NCI-H1930 (cell line): ENCODE measurements around the gene FAM168B.

Source experiments
- DNase-seq, 2 experiments: peaks; one replicate each; lab custom pipeline; 2025; lab: John Stamatoyannopoulos, UW

FAM168B gene

DNA sequence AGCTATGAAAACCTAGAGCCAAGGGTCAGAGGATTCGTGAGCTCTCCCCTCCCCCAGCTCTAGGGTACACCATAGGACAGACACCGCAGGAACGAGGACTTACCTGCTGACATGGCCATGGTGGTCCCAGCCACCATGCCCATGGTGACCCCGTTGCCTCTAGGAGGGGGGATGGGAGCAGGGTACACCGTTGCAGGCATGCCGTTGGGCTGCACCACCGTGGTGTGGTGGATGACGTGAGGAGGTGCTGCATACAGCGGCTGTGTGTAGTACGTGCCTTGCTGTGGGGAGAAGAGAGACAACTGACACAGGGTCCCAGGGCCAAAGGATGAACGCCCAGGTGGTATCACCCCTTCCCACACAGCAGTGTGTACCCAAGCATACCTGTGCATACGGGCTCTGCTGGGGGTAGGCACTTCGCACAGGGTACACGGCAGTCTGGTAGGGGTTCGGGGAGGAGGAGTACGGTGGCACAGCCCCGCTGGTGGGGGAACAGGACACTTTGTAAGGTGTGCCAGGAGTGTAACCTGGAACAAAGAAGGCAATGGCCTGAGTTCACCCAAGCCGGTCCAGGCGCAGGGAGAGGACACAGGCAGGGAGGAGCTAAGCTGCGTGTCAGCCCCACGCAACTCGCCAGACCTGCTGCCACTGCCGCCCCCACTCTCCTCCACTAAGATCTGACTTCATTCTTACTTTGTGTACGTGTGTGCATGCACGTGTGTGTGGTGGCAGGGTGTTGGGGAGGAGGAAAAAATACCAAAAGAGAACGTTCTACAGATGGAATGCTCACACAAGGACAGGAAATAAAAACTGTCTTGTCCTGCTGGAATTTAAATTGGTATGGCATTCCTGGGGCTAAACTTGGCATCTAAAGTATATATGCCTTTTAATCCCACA is 37.8 kb downstream of the FAM168B start:
- DNase-seq = no peak

DNA sequence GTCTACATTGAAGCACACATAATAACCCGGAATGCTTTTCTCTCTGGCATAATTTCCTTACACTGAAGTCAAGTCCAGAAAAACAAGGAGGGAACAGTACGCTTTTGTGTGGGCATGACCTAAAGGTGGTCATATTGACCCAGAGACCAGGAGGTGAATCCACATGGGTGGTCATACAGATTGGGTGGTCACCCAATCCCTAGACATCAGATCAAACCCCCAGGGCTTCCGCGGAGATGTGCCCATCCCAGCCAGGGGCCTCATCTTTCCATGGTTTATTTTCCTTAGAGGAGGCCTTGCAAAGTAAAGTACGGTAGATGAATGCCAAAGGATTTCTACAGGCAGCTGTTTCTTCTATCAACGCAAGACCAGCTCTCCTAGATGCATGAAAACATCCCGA is 38.8 kb downstream of the FAM168B start:
- no peak for DNase-seq

DNA sequence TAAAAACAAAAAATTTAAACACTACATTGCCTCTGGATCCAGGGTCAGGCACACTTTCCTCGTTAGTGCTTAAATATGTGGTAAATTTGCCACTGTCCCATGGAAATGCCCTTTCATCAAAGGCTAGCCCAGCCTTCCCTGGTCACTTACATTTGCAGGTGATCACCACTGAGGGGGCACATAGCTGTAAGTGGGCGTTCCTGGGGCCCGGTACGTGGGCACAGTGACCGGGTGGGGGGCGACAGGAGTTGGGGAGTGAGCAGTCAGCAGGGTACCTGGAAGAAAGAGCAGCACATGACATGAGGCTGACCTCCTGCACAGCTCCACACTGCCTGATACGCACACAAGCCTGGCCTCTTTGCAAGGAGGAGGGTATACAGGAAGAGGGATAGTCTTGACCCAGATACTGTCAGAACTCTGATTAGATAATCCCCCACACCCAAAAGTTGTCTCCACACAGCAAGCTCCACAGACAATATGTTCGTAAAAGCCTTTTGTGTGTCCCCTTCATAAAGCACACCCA is 40.5 kb downstream of the FAM168B start:
- DNase-seq = no peak

DNA sequence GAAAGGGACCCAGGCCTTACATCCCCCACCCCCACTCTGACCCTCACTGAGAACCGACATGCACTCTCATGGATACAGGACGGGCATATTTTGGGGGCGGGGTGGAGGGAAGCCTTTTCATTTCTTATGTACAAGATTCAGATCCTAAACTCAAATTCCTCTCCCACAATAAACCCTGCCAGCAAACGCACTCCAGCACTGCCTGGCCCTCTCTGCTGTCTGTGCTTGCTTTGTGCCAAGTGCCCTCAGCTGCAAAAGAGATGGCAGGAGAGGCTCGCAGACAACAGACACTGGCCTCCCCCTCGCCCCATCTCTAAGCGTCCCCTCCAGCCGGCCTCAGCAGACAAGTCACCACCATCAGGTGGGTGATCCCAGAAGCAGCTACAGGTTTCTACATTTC is 42.4 kb downstream of the FAM168B start:
- no peak for DNase-seq

DNA sequence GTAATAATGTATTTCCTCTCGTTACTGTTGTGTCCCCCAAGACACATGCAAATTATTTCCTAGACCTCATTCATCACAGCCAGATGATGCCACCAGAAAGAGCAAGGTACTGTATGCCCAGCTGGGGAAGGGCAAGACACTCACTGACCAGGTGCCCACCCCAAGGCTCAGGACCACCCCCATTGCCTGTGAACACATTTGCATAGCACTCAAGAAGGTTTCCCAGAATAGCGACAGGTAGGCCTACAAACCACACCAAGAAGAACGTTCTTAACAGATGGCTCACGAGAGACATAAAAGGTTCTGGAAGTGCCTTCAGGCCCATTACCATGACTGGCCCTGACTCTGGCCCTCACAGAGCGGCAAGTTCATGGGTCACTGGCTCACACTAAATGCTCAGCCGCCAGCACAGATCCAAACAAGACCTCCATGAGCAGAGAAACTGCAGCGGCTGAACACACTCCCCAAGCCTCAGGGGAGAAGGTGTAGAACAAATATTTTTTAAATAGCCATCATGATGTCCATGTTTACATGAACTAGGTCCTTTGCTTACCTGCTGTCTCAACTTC is 44.0 kb downstream of the FAM168B start:
- DNase-seq = no peak

DNA sequence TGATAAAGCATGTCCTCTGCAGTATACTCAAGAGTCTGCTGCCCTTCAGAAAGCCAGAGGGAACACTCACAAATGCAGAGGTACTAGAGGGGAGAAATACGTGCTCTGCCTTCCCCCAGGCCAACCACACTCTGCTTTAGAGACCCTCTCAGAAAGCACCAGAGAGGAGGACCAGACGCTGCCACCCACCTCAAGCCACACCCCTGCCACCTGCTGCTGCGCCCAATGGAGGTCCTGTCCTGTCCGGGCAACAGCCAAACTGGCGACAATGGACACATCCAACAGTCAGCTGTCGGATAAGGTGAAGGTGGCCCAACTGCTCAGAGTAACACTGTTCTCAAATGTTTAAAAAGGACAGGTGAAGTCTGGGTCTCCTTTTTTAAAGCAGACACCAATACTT is 44.6 kb downstream of the FAM168B start:
- DNase-seq = no peak

DNA sequence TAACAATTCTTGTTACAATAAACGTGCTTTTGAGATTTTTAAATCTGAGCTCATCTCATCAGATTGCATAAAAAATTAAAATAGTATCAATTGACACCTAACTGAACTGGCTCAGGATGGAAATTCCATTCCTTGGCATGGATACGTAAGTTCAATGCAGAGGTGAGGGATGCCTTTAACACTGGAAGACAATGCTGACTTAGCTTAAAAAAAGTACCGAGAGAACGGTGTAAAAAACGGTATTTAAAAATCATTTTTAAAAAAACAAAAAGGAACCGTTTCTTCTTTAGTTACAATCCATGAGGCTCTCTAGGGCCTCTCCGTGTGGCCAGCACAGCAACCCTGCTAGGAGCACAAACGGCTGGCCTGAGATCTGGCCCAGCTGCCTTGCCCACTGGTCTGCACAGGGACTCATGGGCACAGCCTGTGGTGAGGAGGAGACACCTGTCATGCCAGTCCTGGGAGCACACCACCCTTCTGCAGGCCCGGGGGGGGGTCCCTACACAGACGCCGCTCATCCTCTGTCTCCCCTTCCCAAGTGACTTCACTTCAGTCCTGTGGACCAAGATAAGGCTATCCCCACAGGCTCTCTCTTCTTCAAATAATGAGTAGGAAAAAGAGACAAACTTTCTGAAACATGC is 45.2 kb downstream of the FAM168B start:
- DNase-seq = no peak

DNA sequence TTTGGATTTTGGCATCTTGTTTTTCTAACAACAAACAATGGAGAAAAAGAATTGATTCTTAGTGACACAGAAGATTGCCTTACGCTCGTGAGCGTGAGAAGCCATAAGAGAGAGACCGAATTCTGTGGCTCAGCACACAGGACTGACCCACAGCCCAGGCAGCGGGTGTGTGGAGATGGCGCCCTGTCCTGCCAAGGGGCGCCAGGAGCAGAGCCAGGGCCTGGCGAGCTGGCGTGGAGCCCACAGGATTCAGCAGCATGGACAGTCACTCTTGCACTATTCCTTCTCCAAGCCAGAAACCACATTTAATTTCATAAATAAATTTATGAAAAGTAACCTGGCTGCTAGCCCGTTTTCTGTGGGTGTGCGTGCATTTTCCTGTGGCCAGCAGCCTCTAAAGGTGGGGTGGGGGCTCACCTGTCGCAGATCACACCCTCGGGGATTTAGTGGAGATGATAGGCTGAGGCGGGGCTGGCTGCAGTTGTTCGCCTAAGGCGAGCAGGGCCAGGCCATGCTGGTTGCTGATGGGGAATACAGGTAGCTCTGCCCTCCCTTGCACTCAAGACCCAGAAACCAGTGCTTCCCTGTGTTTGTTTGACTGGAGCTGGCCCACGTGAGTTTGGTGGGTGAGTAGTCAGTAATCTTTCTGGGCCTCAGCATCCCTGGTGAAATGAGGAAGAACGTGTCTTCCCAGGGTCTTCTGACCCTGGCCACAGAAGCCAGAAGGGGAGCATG is 46.2 kb downstream of the FAM168B start:
- no peak for DNase-seq

DNA sequence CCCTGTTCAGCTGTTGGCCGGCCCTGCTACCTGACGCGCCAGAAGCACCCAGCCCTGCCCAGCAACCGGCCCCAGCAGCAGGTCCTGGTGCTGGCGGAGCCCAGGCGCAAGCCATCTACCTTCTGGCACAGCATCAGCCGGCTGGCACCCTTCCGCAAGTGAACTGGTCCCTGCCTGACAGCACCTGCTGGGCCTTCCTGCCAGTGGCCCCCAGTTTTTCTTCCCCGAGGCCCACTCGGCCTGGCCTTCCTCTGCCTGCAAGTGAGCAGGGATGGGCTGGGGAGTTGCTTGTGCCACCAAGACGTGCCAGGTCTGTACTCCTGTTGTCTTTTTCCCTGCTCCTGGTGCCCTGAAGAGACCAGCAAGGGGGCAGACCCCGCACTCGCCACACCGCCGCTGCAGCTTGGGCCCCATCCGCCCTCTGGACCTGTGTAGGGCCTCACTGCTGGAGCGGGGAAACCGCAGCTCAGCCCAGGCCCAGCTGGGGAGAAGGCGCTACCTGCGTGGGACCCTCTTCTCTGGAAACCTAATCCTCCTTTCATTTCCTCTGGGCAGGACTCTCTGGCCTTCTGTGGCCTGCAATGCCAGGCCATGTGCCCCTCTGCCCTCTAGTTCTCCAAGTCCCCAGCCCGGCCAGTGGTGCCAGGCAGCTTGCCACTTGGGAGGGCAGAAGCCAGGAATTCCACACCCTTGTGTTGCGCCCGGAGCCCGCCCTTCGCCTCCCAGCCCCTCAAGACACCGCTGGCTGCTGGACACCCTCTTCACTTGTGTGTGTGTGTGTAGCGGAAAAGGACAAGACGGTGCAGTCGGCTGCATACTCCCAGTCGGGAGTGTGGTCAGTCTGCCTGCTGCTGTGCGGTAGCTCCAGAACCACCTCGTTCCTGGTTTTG is 47.0 kb downstream of the FAM168B start:
- no peak for DNase-seq

DNA sequence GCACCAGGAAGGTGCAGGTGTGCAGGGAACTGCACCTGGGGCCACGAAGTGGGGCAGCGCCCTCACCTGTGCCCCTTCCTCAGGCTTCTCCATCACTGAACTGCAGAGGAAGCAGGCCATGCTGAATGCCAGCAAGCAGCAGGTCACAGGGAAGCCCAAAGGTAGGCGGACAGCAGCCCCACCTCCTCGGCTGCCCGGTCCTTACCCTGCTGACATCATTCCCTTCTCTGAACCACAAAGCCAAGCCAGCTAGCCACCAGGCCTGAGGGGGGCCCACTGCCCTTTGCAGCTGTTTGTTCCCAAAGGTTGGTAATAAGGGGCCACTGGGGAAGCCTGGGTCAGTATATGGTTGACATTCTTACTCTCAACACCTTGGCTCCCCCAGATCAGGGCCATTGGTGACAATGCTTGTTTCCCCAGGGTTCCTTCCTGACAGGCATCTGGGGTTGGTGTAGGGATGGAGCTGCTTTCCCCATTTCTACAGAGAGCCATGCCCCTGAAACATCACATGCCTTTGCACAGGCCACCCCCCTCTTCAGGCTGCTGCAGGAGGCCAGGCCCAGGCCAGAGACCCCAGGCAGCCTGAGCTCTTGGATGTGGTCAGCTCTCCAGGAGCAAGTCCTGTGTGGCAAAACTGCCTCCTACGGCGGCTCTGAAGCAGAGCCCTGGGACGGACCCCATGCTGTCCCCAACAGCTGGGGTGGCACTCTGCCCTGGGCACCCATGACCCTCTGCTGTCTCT is 47.8 kb downstream of the FAM168B start:
- DNase-seq = no peak

DNA sequence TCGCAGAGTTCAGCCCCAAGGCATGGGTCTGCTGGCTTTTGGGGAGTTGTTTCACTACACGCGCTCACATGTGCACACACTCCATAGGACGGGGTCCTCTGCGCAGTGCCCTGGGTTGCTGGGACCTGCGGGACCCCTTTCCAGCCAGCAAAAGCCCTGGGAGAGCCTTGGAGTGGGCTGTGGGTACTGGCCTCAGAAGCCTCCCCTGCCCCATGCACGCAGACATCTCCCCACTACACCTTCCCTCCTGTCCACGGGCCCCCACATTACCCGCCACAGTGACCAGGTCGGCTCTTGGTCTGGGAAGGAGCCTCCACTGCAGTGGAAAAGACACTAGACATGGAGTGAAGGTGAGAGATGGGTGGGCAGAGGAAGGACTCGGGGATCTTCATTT is 48.5 kb downstream of the FAM168B start:
- no peak for DNase-seq

DNA sequence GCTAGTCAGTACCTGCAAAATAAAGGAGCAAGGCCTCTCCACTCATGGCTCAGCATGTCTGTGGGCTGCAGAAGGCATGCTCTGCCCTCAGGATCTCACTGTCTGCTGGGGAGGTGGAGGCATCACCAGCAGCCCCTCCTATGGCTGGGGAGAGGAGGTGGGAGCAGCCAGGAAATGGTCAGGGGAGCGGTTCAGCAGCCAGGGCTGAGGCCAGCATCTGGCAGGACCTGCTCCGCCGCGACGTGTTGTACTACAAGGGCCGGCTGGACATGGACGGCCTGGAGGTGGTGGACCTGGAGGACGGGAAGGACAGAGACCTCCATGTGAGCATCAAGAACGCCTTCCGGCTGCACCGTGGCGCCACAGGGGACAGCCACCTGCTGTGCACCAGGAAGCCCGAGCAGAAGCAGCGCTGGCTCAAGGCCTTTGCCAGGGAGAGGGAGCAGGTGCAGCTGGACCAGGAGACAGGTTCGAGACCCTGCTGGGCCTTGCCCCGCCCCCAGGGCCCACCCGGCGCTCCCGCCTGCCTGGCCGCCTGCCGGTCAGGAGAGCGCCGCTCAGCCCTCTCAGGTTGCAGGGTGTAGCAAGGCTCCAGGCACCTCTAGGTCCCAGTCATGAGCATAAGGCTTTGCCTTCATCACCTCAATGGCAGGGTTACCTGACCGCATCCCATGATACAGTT is 49.0 kb downstream of the FAM168B start:
- DNase-seq = no peak

DNA sequence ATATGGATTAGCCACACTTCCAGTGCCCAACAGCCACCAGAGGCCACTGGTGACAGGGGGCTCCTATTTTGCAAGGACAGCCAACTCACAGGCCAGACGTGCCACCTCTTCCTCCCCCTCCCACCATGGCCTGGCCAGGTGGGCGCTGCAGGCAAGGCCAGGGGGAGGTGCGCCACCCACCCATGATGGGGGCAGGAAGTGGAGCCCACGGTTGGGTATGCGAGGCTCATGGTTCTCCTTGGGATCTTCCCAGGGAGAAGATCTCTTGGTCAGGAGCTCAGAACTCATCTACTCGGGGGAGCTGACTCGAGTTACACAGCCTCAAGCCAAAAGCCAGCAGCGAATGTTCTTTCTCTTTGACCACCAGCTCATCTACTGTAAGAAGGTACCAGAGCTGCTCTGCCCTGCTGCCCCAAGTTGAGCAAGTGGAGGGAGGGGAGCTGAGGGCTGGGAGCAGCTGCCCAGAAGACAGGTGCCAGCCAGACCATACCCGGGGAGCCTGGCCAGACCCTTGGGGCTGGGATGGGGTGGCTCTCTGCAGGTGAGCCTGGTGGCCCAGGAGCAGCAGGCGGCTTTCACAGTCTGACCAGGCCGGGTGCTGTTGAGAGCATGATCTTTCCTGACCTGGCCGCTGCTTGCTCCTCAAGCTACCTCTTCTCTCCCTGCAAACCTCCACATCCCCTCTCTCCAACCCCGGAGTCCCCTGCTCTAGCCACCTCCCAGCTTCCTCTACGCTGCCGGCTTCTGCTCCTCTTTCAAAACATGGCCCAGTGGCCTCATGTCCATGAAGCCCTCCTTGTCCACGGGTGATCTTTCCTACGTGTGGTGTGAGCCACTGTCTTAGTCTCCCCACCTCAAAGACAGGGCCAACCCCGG is 49.8 kb downstream of the FAM168B start:
- no peak for DNase-seq

DNA sequence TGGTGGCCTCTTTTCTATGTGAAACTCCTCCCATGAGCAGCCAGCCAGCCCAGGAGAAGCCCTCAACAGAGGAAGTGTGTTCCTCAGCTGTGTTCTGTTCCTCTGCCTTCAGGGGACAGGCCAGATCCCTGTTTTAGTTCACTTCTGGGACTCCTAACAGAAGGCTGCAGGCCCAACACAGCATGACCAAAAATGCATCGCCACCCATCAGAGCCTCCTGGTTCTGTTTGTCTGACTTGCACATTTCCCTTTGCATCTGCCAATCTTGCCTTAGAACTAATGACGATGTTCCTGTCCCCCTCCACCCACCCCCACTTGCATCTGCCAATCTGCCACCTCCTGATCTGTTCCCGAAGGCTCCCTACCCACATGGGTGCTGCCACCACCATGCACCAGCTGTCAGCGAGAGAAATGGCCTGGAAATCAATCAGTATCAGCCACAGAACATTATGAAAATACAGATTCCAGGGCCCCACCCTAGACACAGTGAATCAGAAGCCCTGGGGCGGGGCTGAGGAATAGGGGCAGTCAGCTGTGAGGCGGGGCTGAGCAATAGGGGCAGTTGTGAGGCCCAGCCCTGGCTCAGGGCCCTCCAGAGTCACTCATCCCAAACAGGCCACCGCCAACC is 51.0 kb downstream of the FAM168B start:
- no peak for DNase-seq

DNA sequence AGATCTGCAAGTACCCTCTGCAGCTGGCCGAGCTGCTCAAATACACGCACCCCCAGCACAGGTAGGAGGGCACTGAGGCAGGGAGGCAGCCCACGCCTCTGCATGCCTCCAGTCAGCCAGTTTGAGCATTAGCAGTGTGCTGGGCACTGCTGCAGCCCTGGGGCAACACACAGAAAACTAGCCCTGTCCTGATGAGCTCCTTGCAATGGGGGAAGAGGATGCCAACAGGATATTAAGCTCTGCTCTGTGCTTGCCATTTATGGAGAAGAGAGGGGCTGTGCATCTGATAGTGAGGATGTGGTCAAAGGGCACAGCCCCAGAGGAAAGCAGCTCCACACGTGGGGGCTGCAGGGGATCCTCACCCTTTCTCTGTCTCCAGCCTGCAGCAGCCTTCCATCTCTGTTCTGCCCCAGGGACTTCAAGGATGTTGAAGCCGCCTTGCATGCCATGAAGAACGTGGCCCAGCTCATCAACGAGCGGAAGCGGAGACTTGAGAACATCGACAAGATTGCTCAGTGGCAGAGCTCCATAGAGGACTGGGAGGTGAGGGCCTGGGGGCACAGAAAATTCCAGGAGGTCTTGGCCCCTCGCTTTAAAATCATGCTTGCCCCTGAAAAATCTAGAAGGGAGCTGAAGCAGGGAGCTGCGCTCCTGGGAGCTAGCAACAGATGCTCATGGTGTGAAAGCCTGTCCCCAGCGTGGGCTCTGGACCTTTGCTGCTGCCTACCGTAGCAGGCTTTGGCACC is 51.7 kb downstream of the FAM168B start:
- DNase-seq = no peak

DNA sequence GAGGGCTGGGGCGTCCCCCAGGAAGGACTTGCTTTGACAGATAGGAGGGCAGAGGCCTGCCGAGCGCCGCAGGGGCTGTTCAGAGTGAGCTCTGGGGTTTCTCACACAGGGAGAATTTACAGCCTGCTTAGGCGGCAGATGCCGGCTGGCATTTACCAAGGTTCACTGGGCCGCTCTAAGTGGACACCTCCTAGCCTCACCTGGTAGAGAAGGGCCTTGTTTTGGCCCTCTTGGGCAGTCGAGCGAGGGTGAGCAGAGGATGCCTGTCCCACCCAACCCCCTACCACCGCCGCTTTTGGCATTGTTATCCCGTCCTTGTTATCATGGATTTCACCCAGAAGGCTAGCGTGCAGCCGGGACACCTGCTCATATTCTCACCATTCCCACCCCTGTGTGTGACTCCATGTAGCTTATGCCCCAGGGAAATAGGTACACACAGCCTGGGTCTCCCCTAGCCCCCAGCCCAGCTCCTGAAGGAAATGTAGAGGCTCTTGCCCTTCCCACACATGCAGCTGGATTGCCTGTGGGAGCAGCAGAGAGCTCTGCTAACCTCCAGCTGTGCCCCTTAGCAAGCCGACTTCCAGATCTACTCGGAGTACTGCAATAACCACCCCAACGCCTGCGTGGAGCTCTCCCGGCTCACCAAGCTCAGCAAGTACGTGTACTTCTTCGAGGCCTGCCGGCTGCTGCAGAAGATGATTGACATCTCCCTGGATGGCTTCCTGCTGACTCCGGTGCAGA is 52.4 kb downstream of the FAM168B start:
- DNase-seq = no peak
